ENCODE measurements around the gene MARK4. TPM values are rescaled to one million over a fixed set of nuclear protein-coding genes. Genes with fewer than 3 reads are reported as not detected.

MARK4 gene
- polyA plus RNA-seq, 2 of the 4 experiments (the other 2 are of a cell fraction) = 6.3 to 7.8 TPM

GRCh38 chr19:45258862-45259261 lies 7.8 kb downstream of the MARK4 start:
- FAIRE-seq = no peak
- ATAC-seq = no peak
- 93% methylated on average over 14 of the region's 19 CpGs for WGBS (ENCODE audit: missing lambda C conversion rate)
- no peak overlapping the region for H3K4me2 ChIP-seq
- no peak for TF ChIP-seq TP53 (CRISPR knock-in tag; IDR thresholded peaks at IDR 0.05)
- no peak for TF ChIP-seq RNF2 (IDR thresholded peaks at IDR 0.05; ENCODE audit: borderline replicate concordance, low read depth)
- no peak for TF ChIP-seq HDAC2 (IDR thresholded peaks at IDR 0.05)
- no peak for TF ChIP-seq MYC (IDR thresholded peaks at IDR 0.05; ENCODE audit: borderline replicate concordance, low read length)
- TF ChIP-seq POLR2A (IDR thresholded peaks at IDR 0.05; ENCODE audit: low read length) = no peak
- no peak for TF ChIP-seq MAFK (IDR thresholded peaks at IDR 0.05; ENCODE audit: partially characterized antibody)
- no peak for TF ChIP-seq ZSCAN20 (CRISPR knock-in tag; IDR thresholded peaks at IDR 0.05)
- TF ChIP-seq RCOR1 (IDR thresholded peaks at IDR 0.05; ENCODE audit: low read depth, low read length) = no peak
- TF ChIP-seq, protein P1, sequence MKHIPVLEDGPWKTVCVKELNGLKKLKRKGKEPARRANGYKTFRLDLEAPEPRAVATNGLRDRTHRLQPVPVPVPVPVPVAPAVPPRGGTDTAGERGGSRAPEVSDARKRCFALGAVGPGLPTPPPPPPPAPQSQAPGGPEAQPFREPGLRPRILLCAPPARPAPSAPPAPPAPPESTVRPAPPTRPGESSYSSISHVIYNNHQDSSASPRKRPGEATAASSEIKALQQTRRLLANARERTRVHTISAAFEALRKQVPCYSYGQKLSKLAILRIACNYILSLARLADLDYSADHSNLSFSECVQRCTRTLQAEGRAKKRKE (CRISPR knock-in tag; IDR thresholded peaks at IDR 0.05; ENCODE audit: low read depth) = no peak
- no peak for TF ChIP-seq NPAS2 (CRISPR knock-in tag; IDR thresholded peaks at IDR 0.05; ENCODE audit: borderline replicate concordance)
- TF ChIP-seq MAX (IDR thresholded peaks at IDR 0.05) = no peak
- no peak for TF ChIP-seq ZFP36 (IDR thresholded peaks at IDR 0.05; ENCODE audit: borderline replicate concordance, partially characterized antibody)
- no peak for TF ChIP-seq JUN (IDR thresholded peaks at IDR 0.05)
- CTCF ChIA-PET = no interaction called here
- H3K9me3 ChIP-seq = no peaks in the 10 kb centered on the region
- no peak overlapping the region for H3K27ac ChIP-seq
- no peak overlapping the region for H3K4me3 ChIP-seq
- DNase-seq (ENCODE audit: low read depth in 1 of 2, low spot score in 1 of 2) = no peak
- POLR2A ChIA-PET = no interaction called here
- H3K4me1 ChIP-seq = no peaks in the 10 kb centered on the region

DNA sequence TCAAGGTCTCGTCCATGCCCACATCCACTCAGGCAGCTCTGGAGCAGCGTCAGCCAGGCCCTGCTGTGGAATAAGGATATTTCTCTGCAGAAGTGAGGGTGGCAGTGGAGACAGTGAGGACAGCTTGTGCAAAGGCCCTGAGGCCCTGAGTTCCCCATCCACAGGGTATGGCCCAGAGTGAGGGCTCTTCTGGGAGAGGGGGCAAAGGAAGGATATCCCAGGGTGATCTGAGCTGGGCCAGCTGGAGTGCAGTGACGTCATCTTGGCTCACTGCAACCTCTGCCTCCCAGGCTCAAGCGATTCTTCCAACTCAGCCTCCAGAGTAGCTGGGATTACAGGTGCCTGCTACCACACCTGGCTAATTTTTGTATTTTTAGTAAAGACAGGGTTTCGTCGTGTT lies 11.5 kb downstream of the MARK4 start:
- no peak overlapping the region for H3K27ac ChIP-seq
- no peak for TF ChIP-seq ESRRA (IDR thresholded peaks at IDR 0.05; ENCODE audit: borderline replicate concordance, low read length)
- ATAC-seq (no peak), FAIRE-seq (no peak), DNase-seq (ENCODE audit: low read depth in 1 of 2, low spot score in 1 of 2) (no peak)
- no peaks in the 10 kb centered on the region for H3K9me3 ChIP-seq
- H3K4me2 ChIP-seq = no peak overlapping the region
- H3K4me1 ChIP-seq = no peaks in the 10 kb centered on the region
- ChIA-PET POLR2A (no interaction called here), CTCF (interaction anchor here (0.9 kb wide), 1 partner anchor 13 kb away, joined by 3 read pairs; no protein-coding TSS in a partner anchor)
- WGBS (ENCODE audit: missing lambda C conversion rate) = 93% methylated on average over 4 of the region's 6 CpGs
- no peak overlapping the region for H3K4me3 ChIP-seq

GRCh38 chr19:45263013-45263412 lies 11.9 kb downstream of the MARK4 start:
- no peak overlapping the region for H3K4me3 ChIP-seq
- TF ChIP-seq HOXB13 (CRISPR knock-in tag; IDR thresholded peaks at IDR 0.05; ENCODE audit: low read depth) = no peak
- TF ChIP-seq ZC3H11A (IDR thresholded peaks at IDR 0.05) = no peak
- no peak for TF ChIP-seq PHF8 (IDR thresholded peaks at IDR 0.05; ENCODE audit: borderline replicate concordance, low read depth)
- TF ChIP-seq SMC3 (IDR thresholded peaks at IDR 0.05) = no peak
- TF ChIP-seq MAZ (IDR thresholded peaks at IDR 0.05; ENCODE audit: borderline replicate concordance, low read depth, low read length) = no peak
- no peak for TF ChIP-seq NR3C1 (IDR thresholded peaks at IDR 0.05)
- no peak for TF ChIP-seq CBX8 (IDR thresholded peaks at IDR 0.05)
- no peak for TF ChIP-seq TFCP2L1 (CRISPR knock-in tag; IDR thresholded peaks at IDR 0.05)
- no peak for TF ChIP-seq HDAC2 (IDR thresholded peaks at IDR 0.05)
- no peak for TF ChIP-seq CEBPB (IDR thresholded peaks at IDR 0.05)
- no peak for TF ChIP-seq RAD21 (conservative IDR thresholded peaks at IDR 0.05 in 1 of 2, IDR thresholded peaks at IDR 0.05 in 1 of 2)
- 100% methylated on average over 7 of the region's 11 CpGs for WGBS (ENCODE audit: missing lambda C conversion rate)
- CTCF ChIA-PET = interaction anchor here (0.9 kb wide), 1 partner anchor 13 kb away, joined by 3 read pairs; no protein-coding TSS in a partner anchor
- H3K27ac ChIP-seq = no peak overlapping the region
- no peaks in the 10 kb centered on the region for H3K4me1 ChIP-seq
- H3K9me3 ChIP-seq = no peaks in the 10 kb centered on the region
- ATAC-seq (no peak), DNase-seq (ENCODE audit: low read depth in 1 of 2, low spot score in 1 of 2) (no peak), FAIRE-seq (no peak)
- H3K4me2 ChIP-seq = no peak overlapping the region
- POLR2A ChIA-PET = no interaction called here
